Caki2 (cell line): ENCODE results near the gene FOXK2. TPM values are rescaled to one million over a fixed set of nuclear protein-coding genes. Genes with fewer than 3 reads are reported as not detected.

Experiments used
- DNase-seq: peaks from one replicate; pipeline ENCODE4 v3.0.0-alpha.2; 2015; ENCODE audit warnings: low read depth
- in situ Hi-C: cut with HindIII; loops from 2 replicates; pipeline ENCODE4 v1.10.0; 2016; ENCODE audit warnings: low sequenced_read_pairs, low pct_unique_long_range_greater_than_20kb, mixed read lengths
- total RNA-seq: library from RNA; depleted of rRNA; stranded (reverse); fragments of >200 nt; shearing (Covaris generic); gene quantifications from 2 replicates; pipeline ENCODE4 v1.2.3, GENCODE V29; 2014; ENCODE audit warnings: low replicate concordance; rRNA removed

Gene FOXK2
- total RNA-seq, 1 experiment from 2014 or later, result 24.2 TPM

DNA sequence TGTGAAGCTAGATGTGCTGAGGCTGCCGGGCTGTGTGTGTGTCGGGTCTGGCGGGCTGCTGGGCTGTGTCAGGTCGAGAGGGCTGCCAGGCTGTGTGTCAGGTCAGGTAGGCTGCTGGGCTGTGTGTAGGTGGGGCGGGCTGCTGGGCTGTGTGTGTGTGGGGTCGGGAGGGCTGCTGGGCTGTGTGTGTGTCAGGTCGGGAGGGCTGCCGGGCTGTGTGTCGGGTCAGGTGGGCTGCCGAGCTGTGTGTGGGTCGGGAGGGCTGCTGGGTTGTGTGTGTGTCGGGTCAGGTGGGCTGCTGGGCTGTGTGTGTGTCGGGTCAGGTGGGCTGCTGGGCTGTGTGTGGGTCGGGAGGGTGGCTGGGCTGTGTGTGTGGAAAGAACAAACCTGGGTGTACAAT, 120.1 kb downstream of the FOXK2 start:
- in situ Hi-C loops, result no loop called here
- no peak for DNase-seq

DNA sequence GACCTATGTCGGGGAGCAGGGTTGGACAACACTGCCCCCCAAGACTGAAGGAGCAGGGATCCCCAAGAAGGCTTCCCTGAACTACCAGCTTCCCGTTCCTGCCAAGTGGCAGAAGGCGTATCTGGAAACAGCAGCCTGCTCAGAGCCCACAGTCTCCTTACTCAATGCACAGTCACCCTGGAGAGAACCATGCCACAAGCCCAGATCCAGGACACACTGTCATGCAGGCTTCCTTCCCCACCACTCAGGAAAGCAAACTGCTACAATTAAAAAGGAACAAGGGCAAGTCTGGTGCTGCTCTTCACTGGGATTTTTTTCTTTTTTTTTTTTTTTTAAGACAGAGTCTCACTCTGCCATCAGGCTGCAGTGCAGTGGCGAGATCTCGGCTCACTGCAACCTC, 120.5 kb downstream of the FOXK2 start:
- no peak for DNase-seq
- in situ Hi-C loops, result no loop called here

DNA sequence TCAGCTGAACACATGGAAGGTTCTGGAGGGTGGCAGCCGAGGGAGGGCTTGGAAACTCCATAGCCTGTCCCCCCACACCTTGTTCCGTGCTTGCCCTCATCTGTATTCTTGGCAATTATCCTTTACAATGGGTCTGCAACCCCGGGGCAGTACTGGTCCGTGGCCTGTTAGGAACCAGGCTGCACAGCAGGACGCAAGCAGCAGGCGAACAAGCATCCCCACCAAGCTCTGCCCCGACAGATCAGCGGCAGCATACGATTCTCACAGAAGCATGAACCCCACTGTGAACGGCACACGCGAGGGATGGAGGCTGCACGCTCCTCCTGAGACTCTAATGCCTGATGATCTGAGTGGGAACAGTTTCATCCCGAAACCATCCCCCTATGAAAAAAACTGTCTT, 122.5 kb downstream of the FOXK2 start:
- in situ Hi-C loops, result no loop called here
- DNase-seq, result no peak

DNA sequence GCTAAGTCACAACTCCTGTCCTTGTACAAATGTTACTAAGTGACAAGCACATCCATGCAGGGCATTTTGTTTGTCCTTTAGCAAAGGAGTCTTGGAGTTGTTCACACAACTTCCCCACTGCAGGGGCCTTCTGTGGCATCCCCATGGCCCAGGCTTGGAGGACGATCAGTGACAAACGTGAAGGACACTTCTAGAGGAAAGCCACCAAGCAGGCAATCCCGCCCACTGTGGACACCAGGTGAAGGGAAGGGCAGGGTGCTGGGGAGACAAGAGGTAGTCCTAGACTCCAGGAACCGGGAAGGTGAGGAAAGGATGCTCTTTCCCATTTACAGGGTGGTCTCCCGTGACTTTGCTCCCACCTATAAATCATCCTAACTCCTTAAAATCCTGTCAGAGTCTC, 124.6 kb downstream of the FOXK2 start:
- in situ Hi-C loops, result no loop called here

DNA sequence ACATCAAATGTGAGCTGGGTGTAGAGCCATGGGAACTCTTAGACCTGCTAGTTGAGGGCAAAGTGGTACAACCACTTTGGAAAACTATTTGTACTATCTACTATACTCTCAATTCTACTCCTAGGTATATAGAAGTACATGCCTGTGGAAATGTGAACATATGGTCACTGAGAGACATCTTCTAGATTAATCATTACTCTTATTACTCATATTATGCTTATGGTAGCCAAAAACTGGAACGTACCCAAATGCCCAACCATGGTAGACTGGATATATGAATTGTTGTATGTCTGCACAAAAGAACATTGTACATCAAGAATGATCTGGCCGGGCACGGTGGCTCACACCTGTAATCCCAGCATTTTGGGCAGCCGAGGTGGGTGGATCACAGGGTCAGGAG, 126.0 kb downstream of the FOXK2 start:
- in situ Hi-C loops, result no loop called here
- DNase-seq, result peak; percentile 14

More for the DNA sequence above, 124.6 kb downstream of the FOXK2 start:
- DNase-seq, result no peak

DNA sequence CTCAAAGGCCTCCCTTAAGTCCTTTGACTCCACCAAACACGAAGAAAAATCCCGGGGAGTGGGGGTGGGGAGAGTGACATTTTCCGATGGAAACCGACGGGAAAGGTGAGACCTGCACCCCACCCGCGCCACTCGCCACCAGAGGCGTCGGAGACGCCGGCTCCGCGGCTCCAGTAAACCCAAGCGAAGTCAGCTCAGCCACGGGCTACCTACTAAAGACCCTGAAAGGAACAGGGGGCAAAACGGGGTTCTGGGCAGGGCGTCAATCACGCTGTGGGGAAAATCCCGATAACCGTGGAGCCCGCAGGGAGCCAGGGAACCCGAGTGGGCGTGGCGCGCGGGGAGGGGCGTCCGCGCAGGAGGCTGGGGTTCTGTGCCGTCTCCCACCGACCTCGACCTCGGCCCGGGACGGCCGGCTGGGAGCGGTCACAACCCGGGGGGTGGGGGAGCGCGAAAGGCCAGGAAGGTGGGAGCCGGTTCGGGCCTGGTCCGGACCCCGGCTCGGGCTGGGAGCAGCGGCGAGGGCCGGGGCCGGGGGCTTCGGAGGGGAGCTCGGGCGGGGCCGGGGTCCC, 128.1 kb downstream of the FOXK2 start:
- DNase-seq, result no peak
- in situ Hi-C loops, result no loop called here

DNA sequence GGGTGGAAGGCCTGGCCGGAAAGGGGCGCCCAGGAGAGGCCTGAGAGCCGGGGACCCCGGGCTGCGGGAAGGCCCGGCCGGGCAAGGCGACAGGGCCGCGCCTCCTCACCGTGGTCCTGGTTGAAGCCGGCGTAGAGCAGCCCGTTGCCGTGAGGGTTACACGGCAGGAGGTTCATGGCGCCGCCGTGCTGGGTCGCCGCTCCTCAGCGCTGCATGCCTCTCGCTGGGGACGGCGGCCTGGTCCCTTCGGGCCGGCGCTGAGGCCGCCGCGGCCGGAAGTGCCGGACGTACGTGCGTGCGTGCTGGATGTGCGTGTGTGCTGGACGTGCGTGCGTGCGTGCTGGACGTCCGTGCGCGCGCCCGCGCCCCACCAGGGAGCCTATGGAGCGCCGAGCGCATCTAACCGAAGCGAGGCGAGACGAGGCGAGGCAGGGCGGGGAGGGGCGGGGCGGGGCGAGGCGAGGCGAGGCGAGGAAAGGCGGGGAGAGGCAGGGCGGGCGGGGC, 128.7 kb downstream of the FOXK2 start, which contains the start of gene WDR45B:
WDR45B (minus strand) TSS at position 280 of the 504 bp plus-strand sequence; CDS start at position 176, 104 bp downstream.
- in situ Hi-C loops, result no loop called here
- peak; percentile 93 for DNase-seq

DNA sequence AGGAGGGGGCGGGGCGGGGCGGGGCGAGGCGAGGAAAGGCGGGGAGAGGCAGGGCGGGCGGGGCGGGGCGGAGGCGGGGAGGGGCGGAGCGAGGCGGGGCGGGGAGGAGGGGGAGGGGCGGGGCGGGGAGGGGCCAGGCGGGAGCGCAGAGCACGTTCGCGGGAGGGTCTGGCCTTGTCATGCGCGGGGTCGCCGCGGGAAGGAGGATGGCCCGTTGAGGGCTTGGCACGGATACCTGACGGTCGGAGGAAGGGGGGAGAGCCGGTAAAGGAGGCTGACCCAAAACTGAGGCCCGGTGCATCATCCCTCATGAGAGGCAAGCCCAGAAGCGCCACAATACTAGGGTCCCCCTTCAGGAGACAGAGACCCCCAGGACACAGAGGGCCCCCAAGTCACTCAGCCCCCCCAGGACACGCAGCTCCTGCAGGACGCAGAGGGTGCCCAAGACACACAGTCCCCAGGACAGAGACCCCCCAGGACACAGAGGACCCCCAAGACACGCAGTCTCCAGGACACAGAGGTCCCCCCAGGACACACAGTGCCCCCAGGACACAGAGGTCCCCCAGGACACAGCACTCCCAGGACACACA, 129.3 kb downstream of the FOXK2 start:
- in situ Hi-C loops, result no loop called here
- peak; percentile 39 for DNase-seq

DNA sequence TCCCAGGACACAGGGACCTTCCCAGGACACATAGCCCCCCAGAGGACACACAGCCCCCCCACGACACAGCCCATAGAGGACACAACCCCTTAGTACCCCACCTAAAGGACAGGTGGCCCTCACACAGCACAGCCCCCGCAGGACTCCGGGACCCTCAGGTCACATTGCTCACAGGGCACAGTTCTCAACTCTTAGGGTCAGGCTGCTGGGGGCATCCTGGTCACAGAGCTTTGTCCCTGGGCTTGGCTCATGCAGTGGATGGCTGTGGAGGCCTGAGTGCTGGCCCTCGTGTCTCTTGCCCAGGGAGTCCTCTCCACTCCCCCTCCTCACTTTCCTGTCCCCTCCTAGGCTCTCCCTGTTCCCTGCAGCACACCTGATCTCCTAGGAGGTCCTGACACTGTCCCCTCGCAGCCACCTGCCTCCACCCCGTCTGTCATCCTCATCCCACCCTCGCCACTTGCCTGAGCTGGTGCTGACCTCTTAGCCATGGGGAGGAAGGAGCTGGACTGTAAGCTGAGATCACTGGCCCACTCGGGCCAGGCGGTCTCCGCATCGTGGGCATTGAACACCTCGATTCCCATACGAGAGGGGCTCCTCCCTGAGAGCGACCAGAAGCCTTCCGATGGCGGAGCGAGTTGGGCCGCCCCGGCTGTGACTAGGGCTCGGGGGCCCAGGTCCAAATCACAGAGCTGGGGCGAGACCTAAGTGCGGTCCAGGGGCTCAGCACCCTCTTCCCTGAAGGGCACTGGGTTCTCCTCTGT, 130.1 kb downstream of the FOXK2 start:
- no peak for DNase-seq
- in situ Hi-C loops, result no loop called here

DNA sequence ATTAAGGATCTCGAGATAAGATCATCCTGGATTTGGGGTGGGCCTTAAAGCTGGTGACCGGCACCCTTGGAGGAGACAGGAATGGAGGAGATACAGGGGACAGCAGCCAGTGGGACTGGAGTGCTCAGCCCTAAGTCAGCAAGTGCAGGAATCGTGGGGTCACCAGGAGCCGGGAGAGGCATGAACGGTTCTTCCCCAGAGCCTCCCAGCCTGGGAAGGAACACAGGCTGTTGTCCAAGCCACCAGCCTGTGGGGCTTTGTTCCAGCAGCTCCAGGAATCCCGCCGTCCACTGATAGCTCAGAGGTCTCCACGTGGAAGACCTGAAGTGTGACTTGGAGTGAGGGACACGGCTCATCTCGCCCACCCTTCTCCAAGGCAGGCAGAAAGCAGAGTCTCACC, 131.2 kb downstream of the FOXK2 start:
- DNase-seq, result no peak
- in situ Hi-C loops, result no loop called here

DNA sequence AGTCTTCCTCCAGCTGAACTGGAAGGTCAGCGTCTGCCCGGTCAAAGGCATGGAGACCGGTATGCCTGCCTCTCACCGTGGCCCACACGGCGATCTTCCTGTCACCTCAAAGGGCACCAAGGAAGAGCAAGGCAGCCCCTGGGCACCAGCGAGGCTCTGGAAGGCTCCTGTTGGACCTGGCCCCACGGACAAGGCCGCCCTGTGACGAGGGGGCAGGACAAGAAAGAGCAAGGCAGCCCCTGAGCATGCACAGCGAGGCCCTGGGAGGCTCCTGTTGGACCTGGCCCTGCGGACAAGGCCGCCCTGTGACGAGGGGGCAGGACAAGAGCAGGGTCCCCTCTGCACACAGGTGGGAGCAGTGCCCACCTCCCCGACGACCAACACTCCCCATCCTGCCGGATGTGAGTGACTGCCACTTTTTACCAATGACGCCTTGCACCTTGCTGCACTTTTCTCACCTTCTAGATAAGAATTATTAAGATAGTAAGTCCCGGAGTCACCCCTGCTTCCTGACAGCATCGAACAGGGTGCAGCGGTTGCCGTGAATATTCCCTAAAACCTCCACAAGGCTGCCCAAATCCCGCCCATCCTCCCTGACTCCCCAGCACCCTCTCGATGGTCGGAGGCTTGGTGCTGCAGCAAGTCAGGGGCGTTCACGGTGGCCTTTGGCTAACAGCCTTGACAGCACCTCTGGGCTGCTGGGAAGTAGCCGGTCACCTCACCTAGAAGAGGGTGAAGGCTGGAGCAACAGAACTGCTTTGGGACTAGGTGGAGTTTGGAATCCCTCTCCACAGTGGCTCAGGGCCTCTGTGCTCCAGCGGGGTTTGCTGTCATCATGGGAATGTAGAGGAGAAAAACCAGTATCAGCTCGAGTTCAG, 134.4 kb downstream of the FOXK2 start:
- no peak for DNase-seq
- in situ Hi-C loops, result no loop called here

Other genes with a start within 250 kb of the FOXK2 start
- 73.2 and 80.4 TPM in 2 replicates for gene CSNK1D, start 246.0 kb upstream of the FOXK2 start, total RNA-seq
- gene CD7, start 202.1 kb upstream of the FOXK2 start, total RNA-seq, result not detected in 2 replicates
- 0.24 TPM in 1 of 2 replicates, not detected in the other for gene SECTM1, start 186.0 kb upstream of the FOXK2 start, total RNA-seq
- gene TEX19, start 160.5 kb upstream of the FOXK2 start, total RNA-seq, result 0.37 and 1.9 TPM in 2 replicates
- gene UTS2R, start 148.0 kb upstream of the FOXK2 start, total RNA-seq, result not detected in 2 replicates
- 11.6 and 22.3 TPM in 2 replicates for gene HEXD, start 101.4 kb upstream of the FOXK2 start, total RNA-seq
- gene OGFOD3, start 101.1 kb upstream of the FOXK2 start, total RNA-seq, result 35.9 and 68.3 TPM in 2 replicates
- 107 and 131 TPM in 2 replicates for gene CYBC1, start 69.0 kb upstream of the FOXK2 start, total RNA-seq
- gene NARF, start 61.0 kb upstream of the FOXK2 start, total RNA-seq, result 24.7 and 24.9 TPM in 2 replicates
- 159 and 174 TPM in 2 replicates for gene WDR45B, start 128.7 kb downstream of the FOXK2 start, total RNA-seq
- gene RAB40B, start 179.0 kb downstream of the FOXK2 start, total RNA-seq, result 37.9 and 83.6 TPM in 2 replicates
- 65.9 and 106 TPM in 2 replicates for gene FN3KRP, start 197.0 kb downstream of the FOXK2 start, total RNA-seq
- 0.98 and 1.1 TPM in 2 replicates for gene FN3K, start 215.9 kb downstream of the FOXK2 start, total RNA-seq
- 88.5 and 138 TPM in 2 replicates for gene TBCD, start 232.3 kb downstream of the FOXK2 start, total RNA-seq